WI38 (cell line): ENCODE data around the gene FOXK1.
A peak's percentile ranks its signal among the peaks of the same experiment; 100 is the strongest.

Experiments used
- H3K4me3 ChIP-seq: 2 replicates; pipeline ENCODE4 v1.5.1; 2011; ENCODE audit warnings: low read depth, mild to moderate bottlenecking, control low read depth, low read length
- TF ChIP-seq, protein P1 (sequence below): IDR thresholded peaks from 2 replicates; pipeline ENCODE4 v1.5.1; 2012; ENCODE audit warnings: low read depth, mild to moderate bottlenecking, control low read depth, low read length

Gene FOXK1

GRCh38 chr7:4753598-4754432 is 71.7 kb downstream of the FOXK1 start:
- TF ChIP-seq, protein P1, sequence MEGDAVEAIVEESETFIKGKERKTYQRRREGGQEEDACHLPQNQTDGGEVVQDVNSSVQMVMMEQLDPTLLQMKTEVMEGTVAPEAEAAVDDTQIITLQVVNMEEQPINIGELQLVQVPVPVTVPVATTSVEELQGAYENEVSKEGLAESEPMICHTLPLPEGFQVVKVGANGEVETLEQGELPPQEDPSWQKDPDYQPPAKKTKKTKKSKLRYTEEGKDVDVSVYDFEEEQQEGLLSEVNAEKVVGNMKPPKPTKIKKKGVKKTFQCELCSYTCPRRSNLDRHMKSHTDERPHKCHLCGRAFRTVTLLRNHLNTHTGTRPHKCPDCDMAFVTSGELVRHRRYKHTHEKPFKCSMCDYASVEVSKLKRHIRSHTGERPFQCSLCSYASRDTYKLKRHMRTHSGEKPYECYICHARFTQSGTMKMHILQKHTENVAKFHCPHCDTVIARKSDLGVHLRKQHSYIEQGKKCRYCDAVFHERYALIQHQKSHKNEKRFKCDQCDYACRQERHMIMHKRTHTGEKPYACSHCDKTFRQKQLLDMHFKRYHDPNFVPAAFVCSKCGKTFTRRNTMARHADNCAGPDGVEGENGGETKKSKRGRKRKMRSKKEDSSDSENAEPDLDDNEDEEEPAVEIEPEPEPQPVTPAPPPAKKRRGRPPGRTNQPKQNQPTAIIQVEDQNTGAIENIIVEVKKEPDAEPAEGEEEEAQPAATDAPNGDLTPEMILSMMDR = peak; percentile 90
- no peak overlapping the region for H3K4me3 ChIP-seq

DNA sequence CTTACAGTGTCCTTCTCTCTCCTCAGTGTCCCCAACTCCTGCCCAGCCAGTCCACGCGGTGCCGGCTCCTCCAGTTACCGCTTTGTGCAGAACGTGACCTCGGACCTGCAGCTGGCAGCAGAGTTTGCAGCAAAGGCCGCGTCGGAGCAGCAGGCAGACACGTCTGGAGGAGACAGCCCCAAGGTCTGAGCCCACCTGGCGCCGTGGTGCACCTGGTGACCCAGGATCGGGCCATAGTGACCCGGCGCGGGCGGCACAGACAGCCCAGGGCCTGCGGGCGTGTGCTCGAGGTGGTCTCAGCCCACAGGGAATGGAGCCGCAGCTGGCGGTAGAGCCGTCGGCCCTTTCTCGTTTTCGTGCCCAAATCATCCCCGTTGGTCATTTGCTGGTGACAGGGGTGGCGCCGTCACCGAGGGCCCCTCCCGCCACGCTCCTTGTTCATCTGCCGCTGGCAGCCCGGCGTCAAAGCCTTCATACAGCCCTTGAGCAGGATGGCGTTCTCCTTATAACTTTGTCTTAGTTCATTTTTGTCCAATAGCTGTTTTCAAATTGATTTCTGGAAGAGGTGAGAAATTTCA is 72.4 kb downstream of the FOXK1 start:
- no peak overlapping the region for H3K4me3 ChIP-seq
- TF ChIP-seq, protein P1 = no peak

DNA sequence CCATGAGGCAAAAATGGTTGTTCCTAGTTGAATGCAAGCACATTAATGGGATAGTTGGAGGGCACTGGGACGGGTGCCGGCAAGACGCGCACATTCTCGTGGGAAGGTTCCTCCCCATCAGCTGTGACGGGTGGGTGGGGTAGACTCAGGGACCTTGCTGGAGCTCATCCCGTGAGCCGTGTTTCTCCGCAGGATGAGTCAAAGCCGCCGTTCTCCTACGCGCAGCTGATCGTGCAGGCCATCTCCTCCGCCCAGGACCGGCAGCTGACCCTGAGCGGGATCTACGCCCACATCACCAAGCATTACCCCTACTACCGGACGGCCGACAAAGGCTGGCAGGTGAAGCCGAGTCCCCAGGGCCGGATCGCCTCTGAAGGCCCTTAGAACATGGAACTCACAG is 73.0 kb downstream of the FOXK1 start:
- no peak overlapping the region for H3K4me3 ChIP-seq
- TF ChIP-seq, protein P1 = no peak

GRCh38 chr7:4758111-4758510 is 76.0 kb downstream of the FOXK1 start:
- H3K4me3 ChIP-seq = no peak overlapping the region
- TF ChIP-seq, protein P1 = no peak

GRCh38 chr7:4758791-4759190 is 76.7 kb downstream of the FOXK1 start:
- no peak overlapping the region for H3K4me3 ChIP-seq
- TF ChIP-seq, protein P1 = no peak

DNA sequence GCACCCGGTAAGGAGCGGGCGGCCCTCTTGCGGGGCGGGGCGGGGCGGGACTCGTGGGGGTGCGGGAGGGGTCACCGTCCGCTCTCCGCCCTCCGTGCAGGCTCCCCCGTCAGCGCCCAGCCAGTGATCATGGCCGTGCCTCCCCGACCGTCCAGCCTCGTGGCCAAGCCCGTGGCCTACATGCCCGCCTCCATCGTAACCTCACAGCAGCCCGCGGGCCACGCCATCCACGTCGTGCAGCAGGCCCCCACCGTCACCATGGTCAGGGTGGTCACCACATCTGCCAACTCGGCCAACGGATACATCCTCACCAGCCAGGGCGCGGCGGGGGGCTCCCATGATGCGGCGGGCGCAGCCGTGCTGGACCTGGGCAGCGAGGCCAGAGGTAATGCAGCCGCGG is 77.1 kb downstream of the FOXK1 start:
- TF ChIP-seq, protein P1 = no peak
- H3K4me3 ChIP-seq = no peak overlapping the region

- TF ChIP-seq, protein P1 = no peak
- no peak overlapping the region for H3K4me3 ChIP-seq
Observed at GRCh38 chr7:4760952-4761351, 78.9 kb downstream of the FOXK1 start.
